GM12878 (cell line): ENCODE measurements around the gene P2RX2. TPM values are rescaled to one million over a fixed set of nuclear protein-coding genes. Genes with fewer than 3 reads are reported as not detected.

Experiments used
- ATAC-seq: fragments of 200-7000 bp; cut with Tn5 transposase; 3 replicates; pipeline ENCODE4 v1.9.1; 2020; ENCODE audit warnings: mild to moderate bottlenecking, moderate library complexity
- BruUV-seq: library from RNA; stranded (reverse); fragments of 400-500 nt; replicated peaks from 2 replicates; lab custom pipeline; 2021; lab: Mats Ljungman, UMichigan
- CTCF ChIA-PET: fragments of 300-600 bp; sonication (Branson Sonifier 250); formaldehyde crosslinking; extraction: SDS; loops from one replicate; lab custom pipeline; 2021; ENCODE audit warnings: inconsistent platforms; lab: Yijun Ruan, JAX
- POLR2A ChIA-PET: fragments of 350-600 bp; formaldehyde crosslinking; extraction: SDS; loops from one replicate; lab custom pipeline; 2021; ENCODE audit warnings: inconsistent platforms; lab: Charles Lee
- RAD21 ChIA-PET: fragments of 300-600 bp; sonication (Branson Sonifier 250); formaldehyde crosslinking; loops from one replicate; lab custom pipeline; 2023; ENCODE audit warnings: antibody characterized with exemption; ENCODE audit not compliant: unreplicated experiment; lab: Charles Lee
- SMC1A ChIA-PET: fragments of 300-600 bp; sonication (Branson Sonifier 250); formaldehyde crosslinking; loops from one replicate; lab custom pipeline; 2023; ENCODE audit not compliant: unreplicated experiment, uncharacterized antibody; lab: Charles Lee
- DNase-seq: peaks from one replicate; pipeline ENCODE4 v3.0.0-alpha.2; 2011; ENCODE audit warnings: low read depth, low spot score
- FAIRE-seq: peaks from 3 replicates; lab custom pipeline; 2011; peaks lifted over from hg19 to GRCh38; lab: Jason Lieb, UNC
- H2AFZ ChIP-seq: 2 replicates; pipeline ENCODE4 v1.6.0; 2011; ENCODE audit warnings: low read depth, low read length, control low read depth; ENCODE audit not compliant: control insufficient read depth
- H3K27ac ChIP-seq: 2 replicates; pipeline ENCODE4 v1.5.1; 2011; ENCODE audit warnings: control low read depth; ENCODE audit not compliant: control insufficient read depth, insufficient read depth
- H3K27me3 ChIP-seq, 2 experiments: replicated peaks in 1 of 2; 2 replicates each; pipeline versions ENCODE4 v1.6.0 to v1.6.1; 2011; ENCODE audit warnings: low read length in 1 of 2; ENCODE audit not compliant: control insufficient read depth in 2 of 2, insufficient read depth in 2 of 2
- H3K36me3 ChIP-seq, 2 experiments: 2 replicates each; pipeline ENCODE4 v1.5.1; 2011; ENCODE audit warnings: low read length in 1 of 2; ENCODE audit not compliant: control insufficient read depth in 2 of 2, insufficient read depth in 2 of 2
- H3K4me1 ChIP-seq: 2 replicates; pipeline ENCODE4 v1.6.1; 2011; ENCODE audit warnings: mild to moderate bottlenecking, low read length, moderate library complexity, mixed read lengths; ENCODE audit not compliant: control insufficient read depth, insufficient read depth
- H3K4me2 ChIP-seq: 2 replicates; pipeline ENCODE4 v1.6.0; 2011; ENCODE audit warnings: control low read depth; ENCODE audit not compliant: control insufficient read depth, insufficient read depth
- H3K4me3 ChIP-seq: fragments of 200-600 bp; sonication (generic); 2 replicates; pipeline ENCODE4 v1.5.1; 2016
- H3K79me2 ChIP-seq: 2 replicates; pipeline ENCODE4 v1.6.0; 2011; ENCODE audit warnings: low read length; ENCODE audit not compliant: control insufficient read depth, insufficient read depth
- H3K9ac ChIP-seq: 2 replicates; pipeline ENCODE4 v1.8.0; 2011; ENCODE audit warnings: low read length, control low read depth, mixed read lengths; ENCODE audit not compliant: control insufficient read depth, insufficient read depth
- H3K9me3 ChIP-seq: replicated peaks from 3 replicates; pipeline ENCODE4 v1.5.1; 2011; ENCODE audit warnings: mild to moderate bottlenecking, low read length; ENCODE audit not compliant: control insufficient read depth, insufficient read depth
- H4K20me1 ChIP-seq: 2 replicates; pipeline ENCODE4 v1.6.0; 2011; ENCODE audit not compliant: control insufficient read depth, insufficient read depth
- BCL11A ChIP-seq: IDR thresholded peaks from 2 replicates; pipeline ENCODE4 v1.6.1; 2011; ENCODE audit warnings: low read depth, low read length
- CBX5 ChIP-seq: sonication (generic); IDR thresholded peaks from 2 replicates; pipeline ENCODE4 v1.6.1; 2016; ENCODE audit warnings: low read depth, moderate library complexity, mild to moderate bottlenecking, inconsistent platforms
- CTCF ChIP-seq, 3 experiments: IDR thresholded peaks in 2 of 3; conservative IDR thresholded peaks in 1 of 3; 2 replicates each; pipeline ENCODE4 v1.5.1; 2011; ENCODE audit warnings: low read depth in 3 of 3, low read length in 3 of 3, mild to moderate bottlenecking in 3 of 3, control low read depth in 2 of 3, moderate library complexity in 2 of 3, inconsistent platforms in 1 of 3, mixed read lengths in 1 of 3; ENCODE audit not compliant: control insufficient read depth in 2 of 3, insufficient read depth in 1 of 3; ENCODE audit errors: extremely low read depth in 1 of 3
- DPF2 ChIP-seq: fragments of 450-650 bp; IDR thresholded peaks from 2 replicates; pipeline ENCODE4 v1.6.1; 2017; ENCODE audit warnings: mild to moderate bottlenecking
- ELK1 ChIP-seq: IDR thresholded peaks from 2 replicates; pipeline ENCODE4 v1.6.1; 2012; ENCODE audit warnings: low read depth, low read length, improper control_type of control experiment
- ETV6 ChIP-seq, 2 experiments: fragments of 450-650 bp in 1 of 2; IDR thresholded peaks in 1 of 2; conservative IDR thresholded peaks in 1 of 2; 2 replicates each; pipeline ENCODE4 v1.6.1; 2014; ENCODE audit warnings: antibody characterized with exemption in 1 of 2, borderline replicate concordance in 1 of 2, low read depth in 1 of 2, mild to moderate bottlenecking in 1 of 2, moderate library complexity in 1 of 2
- FOXM1 ChIP-seq: IDR thresholded peaks from 2 replicates; pipeline ENCODE4 v1.6.1; 2012; ENCODE audit warnings: low read depth, mild to moderate bottlenecking, inconsistent platforms, low read length, moderate library complexity
- HDAC6 ChIP-seq: fragments of 200-600 bp; sonication (generic); IDR thresholded peaks from one replicate; pipeline ENCODE4 v1.8.0; 2017; ENCODE audit warnings: antibody characterized with exemption; ENCODE audit not compliant: unreplicated experiment
- IRF3 ChIP-seq: fragments of 450-650 bp; IDR thresholded peaks from 2 replicates; pipeline ENCODE4 v1.6.1; 2014; ENCODE audit warnings: mild to moderate bottlenecking
- IRF4 ChIP-seq: IDR thresholded peaks from 2 replicates; pipeline ENCODE4 v1.6.1; 2011; ENCODE audit warnings: low read depth, low read length
- NFXL1 ChIP-seq: fragments of 450-650 bp; IDR thresholded peaks from 2 replicates; pipeline ENCODE4 v1.6.1; 2017; ENCODE audit warnings: antibody characterized with exemption, mild to moderate bottlenecking, borderline replicate concordance
- NR2F1 ChIP-seq: fragments of 450-650 bp; conservative IDR thresholded peaks from 2 replicates; pipeline ENCODE4 v1.6.1; 2017; ENCODE audit warnings: mild to moderate bottlenecking
- RAD51 ChIP-seq: fragments of 450-650 bp; IDR thresholded peaks from 2 replicates; pipeline ENCODE4 v1.6.1; 2016; ENCODE audit warnings: moderate library complexity, mild to moderate bottlenecking, inconsistent platforms
- RELB ChIP-seq: fragments of 450-650 bp; IDR thresholded peaks from 2 replicates; pipeline ENCODE4 v1.6.1; 2017; ENCODE audit warnings: low read depth, mild to moderate bottlenecking, moderate library complexity
- RFX5 ChIP-seq: IDR thresholded peaks from 2 replicates; pipeline ENCODE4 v1.6.1; 2011; ENCODE audit warnings: low read depth, low read length, improper control_type of control experiment
- SREBF1 ChIP-seq: IDR thresholded peaks from 2 replicates; pipeline ENCODE4 v1.6.1; 2012; ENCODE audit warnings: mild to moderate bottlenecking, low read length
- STAT1 ChIP-seq: fragments of 450-650 bp; conservative IDR thresholded peaks from 2 replicates; pipeline ENCODE4 v1.6.1; 2014; ENCODE audit warnings: antibody characterized with exemption, mild to moderate bottlenecking
- ZNF217 ChIP-seq: fragments of 450-650 bp; IDR thresholded peaks from 2 replicates; pipeline ENCODE4 v1.6.1; 2017; ENCODE audit warnings: antibody characterized with exemption, mild to moderate bottlenecking
- ZNF24 ChIP-seq: fragments of 450-650 bp; IDR thresholded peaks from 2 replicates; pipeline ENCODE4 v1.6.1; 2017; ENCODE audit warnings: antibody characterized with exemption, mild to moderate bottlenecking
- ZNF384 ChIP-seq: IDR thresholded peaks from 2 replicates; pipeline ENCODE4 v1.6.1; 2012; ENCODE audit warnings: low read depth, mild to moderate bottlenecking, low read length, improper control_type of control experiment, borderline replicate concordance
- WGBS: methylation state at CpG from one replicate; pipeline ENCODE4 v1.1.6; 2016; ENCODE audit warnings: low lambda C conversion rate; ENCODE audit not compliant: insufficient replicate concordance, insufficient coverage; ENCODE audit errors: missing lambda C conversion rate; 5-methylcytosine and 5-hydroxymethylcytosine counted together
- in situ Hi-C: fragments of 300-500 bp; cut with MboI; formaldehyde crosslinking; loops from 9 replicates; pipeline ENCODE4 v1.14.3; 2018; ENCODE audit warnings: mixed read lengths
- intact Hi-C: fragments of 100-400 bp; cut with micrococcal nuclease; formaldehyde crosslinking; loops from one replicate; pipeline ENCODE4 v1.14.2; 2022; ENCODE audit not compliant: unreplicated experiment
- polyA plus RNA-seq, 11 experiments: library from polyadenylated mRNA; depleted of rRNA in 4 of 11; unstranded in 6 of 11; stranded (reverse) in 5 of 11; fragments of >200 nt; fragmentation: Nextera tagmentation in 4 of 11; fragmentation: Illumina TruSeq in 1 of 11; extraction: Ambion mirVana in 4 of 11; extraction: Trizol in 1 of 11; gene quantifications; 1 replicate in 1 of 11; 2 replicates in 10 of 11; pipeline versions ENCODE4 v1.2.1 to v1.2.3, GENCODE V29; 2011 to 2016; ENCODE audit warnings: inconsistent platforms in 2 of 11, missing spikeins in 2 of 11, low read depth in 1 of 11
- total RNA-seq, 4 experiments: library from RNA; depleted of rRNA in 3 of 4; stranded (reverse); fragments of >200 nt in 3 of 4; fragmentation: Illumina TruSeq in 1 of 4; extraction: Trizol in 1 of 4; gene quantifications; 2 replicates each; pipeline versions ENCODE4 v1.2.1 to v1.2.3, GENCODE V29; 2013 to 2021

P2RX2 gene
- total and polyA plus RNA-seq, 10 of the 15 experiments (the other 5 are each of a cell fraction or from before 2014, with no cell fraction given) = not detected

GRCh38 chr12:132575661-132576060, 42.9 kb upstream of the P2RX2 start (continued):
- TF ChIP-seq RFX5 = no peak
- TF ChIP-seq BCL11A = no peak
- TF ChIP-seq CBX5 = no peak
- no peak for TF ChIP-seq HDAC6
- no peak for TF ChIP-seq IRF4
- no peak for TF ChIP-seq CTCF (IDR thresholded peaks at IDR 0.05 in 2 of 3, conservative IDR thresholded peaks at IDR 0.05 in 1 of 3; ENCODE audit: control insufficient read depth in 2 of 3, extremely low read depth in 1 of 3, insufficient read depth in 1 of 3, low read depth in 3 of 3, low read length in 3 of 3)
- TF ChIP-seq FOXM1 = no peak
- TF ChIP-seq NFXL1 = no peak
- TF ChIP-seq RAD51 = no peak

GRCh38 chr12:132576701-132577100, 41.9 kb upstream of the P2RX2 start:
- no peak for ATAC-seq
- Histone ChIP-seq H3K4me3 (no peak overlapping the region), H3K9me3 (no peaks in the 10 kb centered on the region), H3K27ac (no peak overlapping the region), H3K9ac (no peak overlapping the region), H3K27me3 (no peaks in the 10 kb centered on the region), H3K4me2 (no peak overlapping the region), H3K36me3 (peaks cover 0 to 2% of the 10 kb centered on the region in 2 experiments; a peak in 1 of 4 replicates), H3K4me1 (no peaks in the 10 kb centered on the region), H2AFZ (no peak overlapping the region), H4K20me1 (no peaks in the 10 kb centered on the region), H3K79me2 (no peaks in the 10 kb centered on the region)
- 93% methylated on average over 12 of the region's 12 CpGs for WGBS
- BruUV-seq = no TSS peak
- intact Hi-C loops (no loop called here), in situ Hi-C loops (no loop called here)
- DNase-seq = no peak
- POLR2A ChIA-PET = no interaction called here
- RAD21 ChIA-PET = no interaction called here
- CTCF ChIA-PET = no interaction called here
- SMC1A ChIA-PET = no interaction called here
- FAIRE-seq = no peak
- TF ChIP-seq ZNF217 = no peak
- TF ChIP-seq RELB = no peak
- TF ChIP-seq ELK1 = no peak
- TF ChIP-seq ZNF384 = no peak
- no peak for TF ChIP-seq DPF2
- TF ChIP-seq NR2F1 = no peak
- no peak for TF ChIP-seq IRF3
- TF ChIP-seq SREBF1 = no peak
- TF ChIP-seq HDAC6 = no peak
- TF ChIP-seq ZNF24 = no peak
- TF ChIP-seq ETV6 (conservative IDR thresholded peaks at IDR 0.05 in 1 of 2, IDR thresholded peaks at IDR 0.05 in 1 of 2; ENCODE audit: borderline replicate concordance in 1 of 2, low read depth in 1 of 2) = no peak
- no peak for TF ChIP-seq STAT1
